Stimulated activated naive B cell treated with anti-CD40 and anti-IgM and Interleukin-4, amounts not matched to agents 10 μg/mL and 1 μg/mL and 100 μg/mL, for 72 hours (primary cell): ENCODE results near the gene VMO1.
"Not testable (repeated sequence)": the region's sequence is repeated elsewhere in the genome, so short reads cannot be mapped to it uniquely, and the experiment has no call there.

Source experiments
- ATAC-seq, 2 donors: fragments of 150-1000 bp; cut with Tn5 transposase; replicated peaks; 2 replicates each; pipeline ENCODE4 v1.10.0; 2021; ENCODE audit warnings: moderate library complexity in 1 of 2
- DNase-seq: peaks from one replicate; pipeline ENCODE4 v3.0.0; 2021
- H3K27ac Mint-ChIP-seq: one replicate; pipeline ENCODE4 v1.8.0; 2022; ENCODE audit warnings: mild to moderate bottlenecking, mixed read lengths
- H3K27me3 Mint-ChIP-seq, 2 donors: one replicate each; pipeline ENCODE4 v1.8.0; 2022; ENCODE audit warnings: mixed read lengths in 2 of 2
- H3K36me3 Mint-ChIP-seq, 2 donors: one replicate each; pipeline ENCODE4 v1.8.0; 2022; ENCODE audit warnings: mixed read lengths in 2 of 2, mild to moderate bottlenecking in 1 of 2
- H3K4me1 Mint-ChIP-seq, 2 donors: one replicate each; pipeline ENCODE4 v1.8.0; 2022; ENCODE audit warnings: mixed read lengths in 2 of 2, mild to moderate bottlenecking in 1 of 2
- H3K4me3 Mint-ChIP-seq, 2 donors: one replicate each; pipeline ENCODE4 v1.8.0; 2022; ENCODE audit warnings: mild to moderate bottlenecking in 2 of 2, mixed read lengths in 2 of 2, moderate library complexity in 1 of 2
- H3K9me3 Mint-ChIP-seq, 2 donors: one replicate each; pipeline ENCODE4 v1.8.0; 2022; ENCODE audit warnings: mixed read lengths in 2 of 2, mild to moderate bottlenecking in 1 of 2

The VMO1 gene, protein sequence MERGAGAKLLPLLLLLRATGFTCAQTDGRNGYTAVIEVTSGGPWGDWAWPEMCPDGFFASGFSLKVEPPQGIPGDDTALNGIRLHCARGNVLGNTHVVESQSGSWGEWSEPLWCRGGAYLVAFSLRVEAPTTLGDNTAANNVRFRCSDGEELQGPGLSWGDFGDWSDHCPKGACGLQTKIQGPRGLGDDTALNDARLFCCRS

DNA sequence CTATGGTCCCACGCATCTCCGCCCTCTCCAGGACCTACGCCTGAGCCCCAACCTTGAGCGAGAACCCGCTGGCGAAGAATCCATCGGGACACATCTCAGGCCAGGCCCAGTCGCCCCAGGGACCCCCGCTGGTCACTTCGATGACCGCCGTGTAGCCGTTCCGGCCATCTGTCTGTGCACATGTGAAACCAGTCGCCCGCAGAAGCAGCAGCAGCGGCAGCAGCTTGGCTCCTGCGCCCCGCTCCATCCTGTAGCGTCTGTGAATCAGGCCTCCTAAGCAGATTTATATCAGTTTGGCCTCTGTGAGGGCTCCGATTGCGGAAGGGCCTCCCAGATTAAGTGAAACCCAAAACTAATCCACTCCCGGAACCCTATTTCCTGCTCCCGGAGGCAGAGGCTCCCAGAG, at the start of gene VMO1:
VMO1 (minus strand) TSS at position 259 of the 406 bp plus-strand sequence; CDS start at position 247, 12 bp downstream.
- H3K4me3 Mint-ChIP-seq, result peak within 1 kb of the TSS; percentile 41 to 70
- peaks cover 21 to 44% of the 10 kb centered on the region in 2 donors for H3K4me1 Mint-ChIP-seq
- peaks cover 0 to 2% of the 10 kb centered on the region in 2 donors for H3K9me3 Mint-ChIP-seq
- peaks cover 0 to 2% of the 10 kb centered on the region in 2 donors for H3K36me3 Mint-ChIP-seq
- DNase-seq, result no peak
- H3K27me3 Mint-ChIP-seq, result peaks cover 48 to 70% of the 10 kb centered on the region in 2 donors
- ATAC-seq, result no peak
- H3K27ac Mint-ChIP-seq, result peak within 1 kb of the TSS; percentile 77

DNA sequence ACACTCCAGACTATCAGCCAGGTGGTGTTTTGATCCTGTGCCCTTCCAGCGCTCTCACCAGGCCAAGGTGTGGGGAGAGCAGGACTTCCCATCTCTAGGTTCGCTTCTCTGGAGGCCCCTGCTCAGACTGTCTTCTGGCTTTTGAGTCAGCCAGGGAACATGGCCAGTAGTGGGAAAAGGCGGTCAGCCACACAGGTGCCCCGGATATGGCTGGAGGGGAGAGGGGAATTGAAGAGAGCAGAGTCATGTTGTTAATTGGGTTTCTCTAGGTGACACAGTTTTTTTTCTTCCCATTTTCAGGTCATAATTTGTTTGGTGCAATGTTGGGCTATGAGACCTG, 48.5 kb upstream of the VMO1 start:
- H3K36me3 Mint-ChIP-seq, result peaks cover 12 to 14% of the 10 kb centered on the region in 2 donors
- H3K9me3 Mint-ChIP-seq, result no peaks in the 10 kb centered on the region
- H3K4me3 Mint-ChIP-seq, result peak overlapping the region; percentile 84 to 89
- peak overlapping the region; percentile 10 for H3K27ac Mint-ChIP-seq
- no peak for ATAC-seq
- no peaks in the 10 kb centered on the region for H3K27me3 Mint-ChIP-seq
- no peak for DNase-seq
- peaks cover 30 to 39% of the 10 kb centered on the region in 2 donors for H3K4me1 Mint-ChIP-seq

DNA sequence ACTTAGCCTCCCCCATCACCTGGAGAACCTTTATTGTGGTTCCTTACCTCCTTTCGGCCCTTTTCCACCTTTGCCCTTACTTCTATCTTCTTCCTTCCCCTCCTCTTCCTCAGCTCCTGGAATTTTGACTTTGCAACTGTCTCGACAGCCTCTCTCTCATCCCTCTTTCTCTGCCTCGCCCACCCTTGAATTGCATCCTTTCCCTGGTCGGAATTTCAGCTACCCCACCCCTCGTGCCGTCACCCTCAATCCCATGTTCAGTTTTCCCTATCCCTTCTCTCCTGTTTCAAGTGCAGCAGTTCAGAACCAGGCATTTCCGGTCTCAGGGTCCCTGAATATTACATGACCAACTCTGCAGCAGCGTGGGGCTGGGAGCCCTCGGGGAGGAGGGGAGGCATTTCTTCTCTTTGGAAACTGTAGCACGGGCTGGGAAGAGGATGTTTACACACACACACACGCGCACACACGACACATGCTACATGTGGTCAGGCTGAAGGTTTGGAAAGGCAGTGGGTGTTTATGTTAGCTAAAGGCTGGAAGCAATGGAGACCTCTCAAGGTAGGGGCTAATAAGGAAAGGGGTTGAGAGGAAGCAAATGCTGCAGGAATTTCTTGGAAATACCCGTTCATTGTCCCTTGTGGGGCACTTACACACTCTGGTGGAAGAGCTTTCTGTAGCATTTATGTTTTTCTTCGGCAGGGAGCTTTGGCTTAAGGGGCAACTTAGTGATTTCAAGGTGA, 47.9 kb upstream of the VMO1 start:
- Mint-ChIP-seq H3K4me3 (peak overlapping the region; percentile 84 to 89), H3K36me3 (peaks cover 7 to 10% of the 10 kb centered on the region in 2 donors), H3K9me3 (no peaks in the 10 kb centered on the region), H3K4me1 (peaks cover 26 to 33% of the 10 kb centered on the region in 2 donors), H3K27me3 (no peaks in the 10 kb centered on the region), H3K27ac (peak overlapping the region; percentile 52)
- no peak for DNase-seq
- ATAC-seq, result no peak

DNA sequence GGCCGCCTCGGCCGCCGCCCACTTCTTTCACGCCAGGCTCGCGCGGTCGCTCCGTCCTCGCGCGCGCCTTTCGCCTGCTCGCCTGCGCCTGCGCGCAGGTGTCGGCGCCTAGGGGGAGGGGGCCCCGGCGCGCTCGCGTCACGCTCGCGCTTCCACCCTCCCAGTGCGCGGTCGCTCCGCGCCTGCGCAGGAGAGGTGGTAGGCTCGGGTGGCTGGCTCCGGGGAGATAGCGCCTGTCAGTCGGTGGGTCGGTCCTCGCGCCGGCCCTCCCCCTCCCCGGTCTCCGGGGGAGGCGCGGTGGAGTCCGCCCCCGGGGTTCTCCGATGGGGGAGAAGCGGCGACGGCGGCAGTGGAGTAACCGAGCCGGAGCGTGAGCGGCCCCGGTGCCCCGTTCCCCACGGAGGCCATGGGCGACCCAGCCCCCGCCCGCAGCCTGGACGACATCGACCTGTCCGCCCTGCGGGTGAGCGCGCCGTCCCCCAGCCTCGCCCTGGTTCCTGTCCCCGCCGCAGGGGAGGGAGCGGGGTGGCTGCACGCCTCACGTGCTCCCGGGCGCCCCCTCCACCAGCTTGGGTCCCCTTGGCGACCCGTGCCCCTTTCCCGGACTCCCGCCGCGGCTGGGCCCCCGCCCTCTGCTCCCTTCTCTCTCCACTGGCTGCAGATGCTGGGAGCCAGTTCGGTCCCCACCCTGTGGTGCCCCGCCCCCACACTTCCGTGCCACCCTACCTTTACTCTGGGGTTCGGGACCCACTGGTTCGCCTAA, 47.2 kb upstream of the VMO1 start, which contains the start of gene MINK1:
MINK1 (plus strand) TSS at position 163 of the 763 bp plus-strand sequence; CDS start at position 407, 244 bp downstream.
- Mint-ChIP-seq H3K4me3 (peak within 1 kb of the TSS; percentile 84 to 89), H3K27ac (peak within 1 kb of the TSS; percentile 95), H3K4me1 (peaks cover 24 to 31% of the 10 kb centered on the region in 2 donors), H3K27me3 (no peaks in the 10 kb centered on the region), H3K36me3 (peaks cover 5 to 8% of the 10 kb centered on the region in 2 donors), H3K9me3 (no peaks in the 10 kb centered on the region)
- peak; percentile 87 for DNase-seq
- ATAC-seq, result peak; percentile 86 to 92

DNA sequence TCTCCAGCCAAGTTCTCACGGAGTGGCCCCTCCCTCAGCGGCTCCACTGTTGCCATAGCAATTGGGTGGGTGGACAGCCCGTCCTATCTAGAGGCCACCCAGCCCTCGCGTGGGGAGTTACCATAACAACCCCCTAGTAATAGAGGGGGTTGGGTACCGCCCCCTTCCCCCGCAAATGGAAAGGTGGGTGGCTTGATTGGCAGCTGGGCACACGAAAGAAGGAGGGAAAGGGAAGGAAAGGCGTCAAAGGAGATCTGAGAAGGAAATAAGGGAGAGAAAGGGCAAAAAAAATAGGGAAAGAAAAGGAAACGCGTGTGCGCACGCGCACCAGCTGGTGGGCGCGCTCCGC, 46.6 kb upstream of the VMO1 start:
- not testable (repeated sequence) for DNase-seq, H3K9me3 Mint-ChIP-seq, H3K27me3 Mint-ChIP-seq, H3K36me3 Mint-ChIP-seq
- Mint-ChIP-seq H3K4me3 (peak overlapping the region; percentile 84 to 89), H3K27ac (peak overlapping the region; percentile 95), H3K4me1 (peaks cover 22 to 31% of the 10 kb centered on the region in 2 donors)
- peak; percentile 48 for ATAC-seq

DNA sequence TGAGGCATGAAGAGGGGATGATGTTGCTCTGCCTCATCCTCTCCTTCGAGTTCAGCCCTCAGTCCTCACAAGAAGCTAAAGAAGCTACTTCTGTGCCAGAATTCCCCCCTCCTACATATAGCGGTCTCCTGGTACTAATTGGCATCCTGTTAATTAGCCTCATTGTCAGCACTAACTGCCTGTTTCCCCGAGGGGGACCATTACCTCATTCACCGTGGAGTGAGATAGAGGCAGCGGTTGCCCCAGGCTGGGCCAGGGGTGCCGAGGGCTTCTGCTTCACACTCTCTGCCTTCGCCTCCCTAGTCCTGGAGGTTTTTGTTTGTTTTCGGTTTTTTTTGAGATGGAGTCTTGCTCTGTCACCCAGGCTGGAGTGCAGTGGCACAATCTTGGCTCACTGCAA, 41.2 kb upstream of the VMO1 start:
- no peak overlapping the region for H3K4me3 Mint-ChIP-seq

DNA sequence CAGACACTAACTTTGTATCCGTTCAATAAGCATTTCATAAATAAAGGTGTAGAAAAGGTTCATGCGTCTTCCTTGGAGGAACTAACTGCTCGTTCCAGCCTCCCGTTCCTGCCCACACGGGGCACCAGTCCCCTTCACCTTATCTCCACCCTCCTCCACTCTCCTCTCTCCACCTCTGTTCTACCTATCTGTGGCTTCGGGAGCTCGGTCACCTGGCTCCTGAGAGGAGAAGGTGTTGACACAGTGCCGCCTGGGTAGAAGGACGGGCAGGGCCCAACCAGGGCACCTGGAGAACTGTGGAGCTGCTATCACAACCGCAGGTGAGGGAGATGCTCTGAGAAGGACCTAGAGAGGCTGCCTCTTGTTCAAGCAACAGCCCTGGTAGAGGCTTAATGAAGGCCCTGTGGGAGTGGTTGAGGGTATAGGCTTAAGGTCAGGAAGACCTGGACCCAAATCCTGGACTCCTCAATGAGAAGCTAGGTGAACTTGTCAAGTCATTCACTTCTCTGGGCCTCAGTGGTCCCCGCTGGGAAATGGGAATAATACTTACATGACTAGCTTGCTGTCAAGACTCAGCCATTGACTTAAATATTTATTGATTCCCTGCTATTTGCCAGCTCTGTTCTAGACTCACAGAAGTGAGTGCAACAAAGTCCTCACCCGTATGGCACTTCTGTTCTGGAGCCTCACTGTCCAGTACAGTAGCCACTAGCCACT, 37.4 kb upstream of the VMO1 start:
- Mint-ChIP-seq H3K36me3 (peaks cover 11 to 21% of the 10 kb centered on the region in 2 donors), H3K4me3 (no peak overlapping the region), H3K27me3 (no peaks in the 10 kb centered on the region), H3K4me1 (no peaks in the 10 kb centered on the region), H3K9me3 (no peaks in the 10 kb centered on the region), H3K27ac (no peak overlapping the region)
- ATAC-seq (no peak), DNase-seq (no peak)

More for the DNA sequence above, 41.2 kb upstream of the VMO1 start:
- Mint-ChIP-seq H3K27ac (no peak overlapping the region), H3K27me3 (no peaks in the 10 kb centered on the region), H3K4me1 (no peaks in the 10 kb centered on the region), H3K9me3 (no peaks in the 10 kb centered on the region), H3K36me3 (peaks cover 3 to 8% of the 10 kb centered on the region in 2 donors)
- ATAC-seq (no peak), DNase-seq (no peak)

DNA sequence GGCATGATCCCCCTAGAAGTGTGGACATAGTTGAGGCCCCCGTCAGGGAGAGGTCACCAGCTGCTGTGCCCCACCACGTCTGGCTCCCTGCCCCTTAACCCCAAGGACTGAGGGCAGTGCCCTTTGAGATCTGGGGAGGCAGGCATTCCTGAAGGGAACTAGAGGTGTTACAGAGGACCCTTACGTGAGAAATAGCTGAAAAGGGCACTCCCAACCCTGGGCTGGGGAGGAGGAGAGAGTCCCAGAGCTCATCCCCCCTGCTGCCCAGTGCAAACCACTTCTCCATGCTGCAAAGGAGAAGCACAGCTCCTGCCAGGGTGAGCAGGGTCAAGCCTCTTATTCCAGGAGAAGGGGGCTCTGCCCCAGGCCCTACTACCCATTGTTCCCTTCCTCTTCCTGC, 36.7 kb upstream of the VMO1 start:
- no peaks in the 10 kb centered on the region for H3K27me3 Mint-ChIP-seq
- no peak for ATAC-seq
- H3K4me1 Mint-ChIP-seq, result no peaks in the 10 kb centered on the region
- no peak overlapping the region for H3K4me3 Mint-ChIP-seq
- peaks cover 15 to 25% of the 10 kb centered on the region in 2 donors for H3K36me3 Mint-ChIP-seq
- H3K27ac Mint-ChIP-seq, result no peak overlapping the region
- H3K9me3 Mint-ChIP-seq, result no peaks in the 10 kb centered on the region
- DNase-seq, result no peak

DNA sequence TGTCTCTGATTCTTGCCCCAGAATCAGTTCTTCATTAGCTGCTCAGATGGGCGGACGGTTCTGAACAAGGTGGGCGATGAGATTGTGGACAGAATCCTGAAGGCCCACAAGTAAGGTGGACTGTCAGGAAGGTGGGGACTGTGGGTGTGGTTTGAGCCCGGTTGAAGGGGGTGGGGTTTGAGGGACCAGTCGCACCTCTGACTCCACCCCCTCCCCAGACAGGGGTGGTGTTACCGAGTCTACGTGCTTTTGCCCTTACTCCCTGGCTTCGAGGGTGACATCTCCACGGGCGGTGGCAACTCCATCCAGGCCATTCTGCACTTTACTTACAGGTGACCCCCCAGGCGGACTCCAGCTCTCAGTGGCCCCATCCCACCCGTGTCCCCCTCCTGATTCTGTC, 32.1 kb upstream of the VMO1 start:
- no peaks in the 10 kb centered on the region for H3K9me3 Mint-ChIP-seq
- no peak overlapping the region for H3K27ac Mint-ChIP-seq
- ATAC-seq, result no peak
- peaks cover 47 to 58% of the 10 kb centered on the region in 2 donors for H3K36me3 Mint-ChIP-seq
- H3K4me3 Mint-ChIP-seq, result no peak overlapping the region
- H3K27me3 Mint-ChIP-seq, result no peaks in the 10 kb centered on the region
- no peaks in the 10 kb centered on the region for H3K4me1 Mint-ChIP-seq
- no peak for DNase-seq

DNA sequence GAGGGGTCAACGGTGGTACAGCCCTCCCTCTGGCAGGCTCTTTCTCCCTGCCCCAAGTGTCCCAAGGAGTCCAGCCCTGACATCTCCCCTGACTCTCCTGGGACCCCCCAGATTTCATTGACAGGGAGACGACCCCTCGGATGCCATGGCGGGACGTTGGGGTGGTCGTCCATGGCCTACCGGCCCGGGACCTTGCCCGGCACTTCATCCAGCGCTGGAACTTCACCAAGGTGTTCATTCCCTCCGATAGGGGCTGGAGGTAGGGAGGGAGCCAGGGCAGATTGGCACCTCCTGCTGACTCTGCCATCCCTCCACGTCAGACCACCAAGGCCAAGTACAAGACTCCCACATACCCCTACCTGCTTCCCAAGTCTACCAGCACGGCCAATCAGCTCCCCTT, 30.7 kb upstream of the VMO1 start:
- Mint-ChIP-seq H3K4me1 (no peaks in the 10 kb centered on the region), H3K9me3 (no peaks in the 10 kb centered on the region), H3K27me3 (no peaks in the 10 kb centered on the region), H3K4me3 (no peak overlapping the region), H3K36me3 (peaks cover 43 to 57% of the 10 kb centered on the region in 2 donors), H3K27ac (no peak overlapping the region)
- DNase-seq, result no peak
- ATAC-seq, result no peak

DNA sequence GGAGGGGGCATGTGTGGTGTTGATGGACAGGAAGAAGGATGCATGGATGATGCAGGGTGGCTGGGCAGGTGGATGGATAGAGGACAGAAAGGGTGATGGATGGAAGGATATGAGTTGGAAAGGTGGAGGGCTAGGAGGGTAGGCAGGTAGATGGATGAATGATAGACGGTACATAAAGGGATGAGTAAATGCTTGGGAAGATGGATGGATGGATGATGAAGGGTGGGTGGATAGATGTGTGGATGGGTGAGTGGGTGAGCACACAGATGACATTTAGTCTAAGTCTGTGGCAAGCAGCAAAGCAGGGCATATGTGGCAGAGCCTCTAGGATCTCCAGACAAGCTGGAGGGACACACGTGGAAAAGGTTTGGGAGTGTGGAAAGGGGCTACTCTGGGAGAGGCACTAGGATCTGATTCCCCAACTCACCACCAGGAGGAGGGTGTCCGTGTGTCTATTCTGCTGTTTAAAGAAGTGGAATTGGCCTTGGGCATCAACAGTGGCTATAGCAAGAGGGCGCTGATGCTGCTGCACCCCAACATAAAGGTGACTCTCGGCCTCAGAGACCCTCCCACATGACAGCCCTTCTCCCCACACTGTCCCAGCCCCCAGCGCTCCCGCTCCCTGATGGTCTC, 29.0 kb upstream of the VMO1 start:
- H3K27ac Mint-ChIP-seq, result no peak overlapping the region
- peaks cover 48 to 63% of the 10 kb centered on the region in 2 donors for H3K36me3 Mint-ChIP-seq
- H3K27me3 Mint-ChIP-seq, result no peaks in the 10 kb centered on the region
- DNase-seq (no peak), ATAC-seq (no peak)
- peaks cover 0 to 8% of the 10 kb centered on the region in 2 donors for H3K4me1 Mint-ChIP-seq
- no peak overlapping the region for H3K4me3 Mint-ChIP-seq
- no peaks in the 10 kb centered on the region for H3K9me3 Mint-ChIP-seq

DNA sequence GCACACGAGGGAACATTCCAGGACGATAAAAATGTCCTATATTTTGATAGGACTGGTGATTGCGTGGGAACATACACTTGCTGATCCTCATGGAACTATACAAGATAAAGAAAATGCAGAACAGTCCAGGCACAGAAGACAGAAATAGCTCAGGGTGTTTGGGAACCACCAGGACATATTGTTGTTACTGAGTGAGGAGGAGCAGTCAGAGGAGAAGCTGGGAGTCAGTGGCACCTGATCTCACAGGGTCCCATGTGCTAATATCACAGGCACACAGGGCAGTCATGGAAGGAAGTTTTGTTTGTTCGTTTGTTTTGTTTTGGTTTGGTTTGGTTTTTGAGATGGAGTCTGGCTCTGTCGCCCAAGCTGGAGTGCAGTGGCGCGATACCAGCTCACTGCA, 26.5 kb upstream of the VMO1 start:
- Mint-ChIP-seq H3K36me3 (peaks cover 44 to 60% of the 10 kb centered on the region in 2 donors), H3K4me3 (no peak overlapping the region), H3K4me1 (peaks cover 8 to 25% of the 10 kb centered on the region in 2 donors), H3K27me3 (no peaks in the 10 kb centered on the region), H3K9me3 (no peaks in the 10 kb centered on the region), H3K27ac (no peak overlapping the region)
- DNase-seq (no peak), ATAC-seq (no peak)

DNA sequence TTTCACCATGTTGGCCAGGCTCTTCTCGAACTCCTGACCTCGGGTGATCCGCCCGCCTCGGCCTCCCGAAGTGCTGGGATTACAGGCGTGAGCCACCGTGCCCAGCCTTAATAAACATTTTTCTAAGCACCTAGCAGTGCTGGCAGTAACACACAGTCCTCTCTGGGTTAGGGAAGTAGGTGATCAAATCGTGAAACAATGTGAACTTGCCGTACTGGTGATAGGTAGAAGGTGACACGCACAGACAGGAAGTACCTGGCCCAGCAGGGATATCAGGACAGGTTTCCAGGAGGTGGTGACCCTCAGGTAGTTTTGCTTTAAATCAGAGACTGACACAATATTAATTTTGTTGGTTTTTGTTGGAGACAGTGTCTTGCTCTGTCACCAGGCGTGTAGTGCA, 25.3 kb upstream of the VMO1 start:
- Mint-ChIP-seq H3K4me3 (no peak overlapping the region), H3K27me3 (no peaks in the 10 kb centered on the region)
- ATAC-seq, result no peak

More for the DNA sequence above, 25.3 kb upstream of the VMO1 start:
- DNase-seq, result no peak
- H3K9me3 Mint-ChIP-seq, result no peaks in the 10 kb centered on the region
- H3K36me3 Mint-ChIP-seq, result peaks cover 34 to 51% of the 10 kb centered on the region in 2 donors
- H3K4me1 Mint-ChIP-seq, result peaks cover 11 to 28% of the 10 kb centered on the region in 2 donors
- H3K27ac Mint-ChIP-seq, result no peak overlapping the region
